ENCODE results near the gene TAB3. TPM values are rescaled to one million over a fixed set of nuclear protein-coding genes. Genes with fewer than 3 reads are reported as not detected.

The TAB3 gene
- total RNA-seq, 3 donors from 2014 or later (not counting 1 experiment from before 2014, with no cell fraction given), result 20.4 to 26.1 (median 21.3) TPM

DNA sequence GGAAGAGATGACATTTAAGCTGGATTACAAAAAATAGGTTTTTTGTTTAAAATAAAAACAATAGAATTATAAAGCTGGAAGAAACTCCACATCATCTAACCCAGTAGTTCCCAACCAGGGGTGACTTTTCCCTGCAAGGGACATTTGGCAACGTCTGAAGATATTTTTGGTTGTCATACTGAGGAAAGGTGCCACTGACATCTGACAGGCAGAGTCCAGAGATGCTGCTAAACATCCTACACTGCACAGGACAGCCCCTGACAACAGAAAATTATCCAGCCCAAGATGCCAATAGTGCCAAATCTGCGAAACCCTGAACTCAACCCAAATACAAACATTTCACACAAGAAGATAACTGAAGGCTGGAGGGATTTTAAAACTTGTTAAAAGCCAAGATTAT lies 18.5 kb downstream of the TAB3 start:
- Mint-ChIP-seq H3K36me3 (no peaks in the 10 kb centered on the region), H3K4me1 (peaks cover 7 to 9% of the 10 kb centered on the region in 2 donors), H3K9me3 (no peaks in the 10 kb centered on the region), H3K4me3 (no peak overlapping the region), H3K27me3 (ENCODE audit: low read depth in 2 of 2) (no peaks in the 10 kb centered on the region), H3K27ac (no peak overlapping the region)
- no peak overlapping the region for H3K4me3 ChIP-seq (ENCODE audit: low read length)
- 100% methylated on average over 1 of the region's 2 CpGs for WGBS (ENCODE audit: insufficient coverage)
- ATAC-seq (no peak), DNase-seq (no peak)
- TF ChIP-seq, protein P1, sequence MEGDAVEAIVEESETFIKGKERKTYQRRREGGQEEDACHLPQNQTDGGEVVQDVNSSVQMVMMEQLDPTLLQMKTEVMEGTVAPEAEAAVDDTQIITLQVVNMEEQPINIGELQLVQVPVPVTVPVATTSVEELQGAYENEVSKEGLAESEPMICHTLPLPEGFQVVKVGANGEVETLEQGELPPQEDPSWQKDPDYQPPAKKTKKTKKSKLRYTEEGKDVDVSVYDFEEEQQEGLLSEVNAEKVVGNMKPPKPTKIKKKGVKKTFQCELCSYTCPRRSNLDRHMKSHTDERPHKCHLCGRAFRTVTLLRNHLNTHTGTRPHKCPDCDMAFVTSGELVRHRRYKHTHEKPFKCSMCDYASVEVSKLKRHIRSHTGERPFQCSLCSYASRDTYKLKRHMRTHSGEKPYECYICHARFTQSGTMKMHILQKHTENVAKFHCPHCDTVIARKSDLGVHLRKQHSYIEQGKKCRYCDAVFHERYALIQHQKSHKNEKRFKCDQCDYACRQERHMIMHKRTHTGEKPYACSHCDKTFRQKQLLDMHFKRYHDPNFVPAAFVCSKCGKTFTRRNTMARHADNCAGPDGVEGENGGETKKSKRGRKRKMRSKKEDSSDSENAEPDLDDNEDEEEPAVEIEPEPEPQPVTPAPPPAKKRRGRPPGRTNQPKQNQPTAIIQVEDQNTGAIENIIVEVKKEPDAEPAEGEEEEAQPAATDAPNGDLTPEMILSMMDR (IDR thresholded peaks at IDR 0.05), result no peak
- H3K4me1 ChIP-seq (ENCODE audit: control insufficient read depth, insufficient read depth, low read length), result no peaks in the 10 kb centered on the region
- H3K36me3 ChIP-seq (ENCODE audit: control insufficient read depth, insufficient read depth, low read length), result peaks cover 4% of the 10 kb centered on the region
- no peaks in the 10 kb centered on the region for H3K27me3 ChIP-seq (ENCODE audit: control insufficient read depth, insufficient read depth, low read length)
- H3K9me3 ChIP-seq (ENCODE audit: control insufficient read depth, insufficient read depth, low read length), result no peaks in the 10 kb centered on the region
- H3K27ac ChIP-seq (ENCODE audit: low read length), result no peak overlapping the region
- intact Hi-C loops (cut with micrococcal nuclease), result no loop called here

DNA sequence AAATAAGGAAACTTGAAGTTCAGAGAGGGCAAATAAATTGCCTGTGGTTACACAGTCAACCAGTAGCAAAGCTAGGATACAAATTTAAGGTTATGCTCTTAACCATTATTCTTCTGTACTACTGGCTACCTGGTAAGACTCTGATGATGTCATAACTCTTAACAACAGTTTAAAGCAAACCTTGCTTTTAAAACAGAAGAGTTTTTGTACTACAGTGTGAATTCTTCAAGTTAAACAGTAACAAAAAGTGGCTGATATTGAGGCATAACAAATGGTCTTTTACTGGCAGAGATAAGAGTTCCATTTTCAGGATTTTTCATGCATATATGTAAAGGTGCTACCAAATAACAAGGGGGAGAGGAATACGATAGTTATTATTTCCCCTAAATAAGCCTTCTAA lies 23.4 kb downstream of the TAB3 start:
- Histone ChIP-seq H3K4me1 (ENCODE audit: control insufficient read depth, insufficient read depth, low read length) (no peaks in the 10 kb centered on the region), H3K27me3 (ENCODE audit: control insufficient read depth, insufficient read depth, low read length) (no peaks in the 10 kb centered on the region), H3K4me3 (ENCODE audit: low read length) (no peak overlapping the region), H3K27ac (ENCODE audit: low read length) (no peak overlapping the region), H3K9me3 (ENCODE audit: control insufficient read depth, insufficient read depth, low read length) (no peaks in the 10 kb centered on the region), H3K36me3 (ENCODE audit: control insufficient read depth, insufficient read depth, low read length) (peaks cover 4% of the 10 kb centered on the region)
- H3K9me3 Mint-ChIP-seq, result no peaks in the 10 kb centered on the region
- H3K4me1 Mint-ChIP-seq, result peaks cover 0 to 4% of the 10 kb centered on the region in 2 donors
- no peak for ATAC-seq
- intact Hi-C loops (cut with micrococcal nuclease), result no loop called here
- WGBS (ENCODE audit: insufficient coverage), result no CpG with 5 or more reads among the region's 1 CpG
- DNase-seq, result no peak
- no peaks in the 10 kb centered on the region for H3K27me3 Mint-ChIP-seq (ENCODE audit: low read depth in 2 of 2)
- no peak overlapping the region for H3K27ac Mint-ChIP-seq
- H3K36me3 Mint-ChIP-seq, result no peaks in the 10 kb centered on the region
- no peak overlapping the region for H3K4me3 Mint-ChIP-seq
- TF ChIP-seq, protein P1 (IDR thresholded peaks at IDR 0.05), result no peak

DNA sequence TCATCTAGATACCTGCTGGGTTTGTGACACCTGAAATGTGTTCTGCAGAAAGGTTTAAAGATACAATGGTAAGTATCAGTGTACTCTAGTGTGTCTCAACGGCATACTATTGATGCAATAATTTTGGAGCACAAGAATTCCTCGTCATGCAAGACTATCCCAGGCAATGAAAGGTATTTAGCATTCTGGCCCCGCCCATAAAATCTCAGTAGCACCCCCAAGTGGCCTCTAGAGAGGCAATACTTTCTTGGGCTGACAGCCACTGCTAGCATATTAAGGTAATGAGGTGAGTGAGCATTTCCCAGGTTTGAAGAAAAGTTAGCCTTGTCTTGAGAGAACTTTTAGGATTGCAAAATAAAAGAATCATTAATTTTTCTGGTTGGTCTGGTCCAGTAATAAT lies 24.0 kb downstream of the TAB3 start:
- intact Hi-C loops (cut with micrococcal nuclease), result no loop called here
- Histone ChIP-seq H3K36me3 (ENCODE audit: control insufficient read depth, insufficient read depth, low read length) (peaks cover 4% of the 10 kb centered on the region), H3K4me1 (ENCODE audit: control insufficient read depth, insufficient read depth, low read length) (no peaks in the 10 kb centered on the region), H3K27ac (ENCODE audit: low read length) (no peak overlapping the region), H3K27me3 (ENCODE audit: control insufficient read depth, insufficient read depth, low read length) (no peaks in the 10 kb centered on the region), H3K4me3 (ENCODE audit: low read length) (no peak overlapping the region), H3K9me3 (ENCODE audit: control insufficient read depth, insufficient read depth, low read length) (no peaks in the 10 kb centered on the region)
- peak in 1 of 2 donors; percentile 34 for DNase-seq
- 93% methylated on average over 3 of the region's 3 CpGs for WGBS (ENCODE audit: insufficient coverage)
- ATAC-seq, result no peak
- Mint-ChIP-seq H3K9me3 (no peaks in the 10 kb centered on the region), H3K36me3 (no peaks in the 10 kb centered on the region), H3K27me3 (ENCODE audit: low read depth in 2 of 2) (no peaks in the 10 kb centered on the region), H3K4me1 (peaks cover 0 to 4% of the 10 kb centered on the region in 2 donors), H3K27ac (no peak overlapping the region), H3K4me3 (no peak overlapping the region)
- TF ChIP-seq, protein P1 (IDR thresholded peaks at IDR 0.05), result no peak

DNA sequence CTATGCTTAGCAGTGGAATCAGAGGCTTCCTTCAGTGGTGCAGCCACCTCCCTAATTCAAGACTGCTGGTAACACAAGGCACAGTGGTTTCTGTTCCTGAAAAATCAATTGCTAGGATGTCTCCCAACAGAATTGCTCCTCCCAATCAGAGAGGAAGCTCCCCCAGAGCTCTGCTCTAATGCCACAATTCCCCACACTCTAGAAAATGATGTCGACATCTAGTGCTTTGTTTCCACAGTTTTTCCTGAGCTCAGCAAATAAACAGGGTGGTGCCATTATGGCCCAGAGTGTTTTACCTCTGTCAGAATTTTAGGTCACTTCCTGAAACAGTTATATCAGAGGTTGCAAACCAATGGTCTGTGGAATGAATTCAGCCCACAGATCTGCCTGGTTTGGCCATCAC lies 24.7 kb downstream of the TAB3 start:
- H3K4me1 Mint-ChIP-seq, result peaks cover 0 to 4% of the 10 kb centered on the region in 2 donors
- intact Hi-C loops (cut with micrococcal nuclease), result no loop called here
- H3K27me3 Mint-ChIP-seq (ENCODE audit: low read depth in 2 of 2), result no peaks in the 10 kb centered on the region
- no peak overlapping the region for H3K4me3 ChIP-seq (ENCODE audit: low read length)
- no peak for ATAC-seq
- H3K27ac ChIP-seq (ENCODE audit: low read length), result no peak overlapping the region
- no peaks in the 10 kb centered on the region for H3K27me3 ChIP-seq (ENCODE audit: control insufficient read depth, insufficient read depth, low read length)
- H3K36me3 ChIP-seq (ENCODE audit: control insufficient read depth, insufficient read depth, low read length), result peaks cover 8% of the 10 kb centered on the region
- peak overlapping the region in 1 of 2 donors; percentile 21 for H3K27ac Mint-ChIP-seq
- H3K9me3 ChIP-seq (ENCODE audit: control insufficient read depth, insufficient read depth, low read length), result no peaks in the 10 kb centered on the region
- no peaks in the 10 kb centered on the region for H3K9me3 Mint-ChIP-seq
- 71% methylated on average over 1 of the region's 1 CpG for WGBS (ENCODE audit: insufficient coverage)
- no peaks in the 10 kb centered on the region for H3K36me3 Mint-ChIP-seq
- no peaks in the 10 kb centered on the region for H3K4me1 ChIP-seq (ENCODE audit: control insufficient read depth, insufficient read depth, low read length)
- DNase-seq, result no peak
- no peak overlapping the region for H3K4me3 Mint-ChIP-seq
- TF ChIP-seq, protein P1 (IDR thresholded peaks at IDR 0.05), result no peak
